GM21717 (cell line): Measurements from ENCODE around the gene AHDC1.

Experiments used
- ATAC-seq: cut with Tn5 transposase; IDR thresholded peaks from one replicate; pipeline ENCODE4 v1.9.1; 2021; ENCODE audit warnings: mild to moderate bottlenecking, moderate library complexity; ENCODE audit not compliant: unreplicated experiment

The AHDC1 gene

DNA sequence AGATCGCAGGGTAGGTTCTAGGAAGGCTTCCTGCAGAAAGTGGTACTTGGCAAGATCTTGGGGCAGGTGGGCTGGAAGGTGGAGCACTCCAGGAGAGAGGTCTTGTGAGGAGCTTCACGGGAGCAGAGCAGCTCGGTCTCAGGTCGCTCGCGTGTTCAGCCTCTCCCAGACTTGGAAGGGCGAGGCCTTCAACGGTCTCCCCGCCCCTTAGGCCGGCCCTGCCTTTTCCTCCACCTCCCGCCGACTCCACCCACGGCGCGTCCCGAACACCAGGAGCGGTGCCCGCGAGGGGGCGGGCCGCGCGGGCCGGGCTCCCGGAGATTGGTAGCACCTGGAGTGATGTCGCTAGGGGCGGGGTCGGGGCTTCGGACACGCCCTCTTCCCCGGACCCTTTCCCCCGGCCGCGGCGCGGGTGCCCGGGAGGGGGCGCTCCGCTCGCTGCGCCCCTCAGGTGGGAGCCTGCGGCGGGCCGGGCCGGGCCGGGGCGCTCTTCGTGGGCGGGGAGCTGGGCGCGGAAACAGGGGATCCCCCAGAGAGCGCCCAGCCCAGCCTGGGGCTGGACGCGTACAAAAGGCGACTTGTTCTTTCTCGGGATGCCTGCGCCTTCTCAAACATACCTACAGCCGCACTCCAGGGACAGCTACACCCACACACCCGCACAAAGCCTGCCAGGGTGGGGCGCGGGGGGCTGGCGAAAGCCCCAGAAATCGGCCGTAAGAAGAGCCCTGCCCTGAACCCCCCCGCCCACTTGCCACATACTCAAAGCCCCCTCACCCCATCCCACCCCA lies 35.5 kb downstream of the AHDC1 start:
- ATAC-seq: peak; percentile 83

DNA sequence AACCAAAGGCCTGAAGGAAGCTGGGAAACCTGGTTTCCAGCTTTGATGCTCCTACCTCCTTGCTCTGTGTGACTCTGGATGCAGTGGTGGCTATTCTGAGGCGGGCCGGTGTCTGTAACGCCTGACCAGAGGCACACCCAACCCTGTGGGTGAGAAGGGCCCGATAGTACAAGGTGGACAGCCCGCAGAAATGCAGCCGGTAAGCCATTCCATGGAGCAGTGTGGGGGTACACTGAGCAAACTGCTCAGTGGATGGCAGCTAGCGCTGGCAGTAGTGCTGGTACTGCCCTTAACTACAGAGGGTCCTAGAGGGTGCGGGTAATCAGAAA lies 36.0 kb downstream of the AHDC1 start:
- ATAC-seq: no peak

DNA sequence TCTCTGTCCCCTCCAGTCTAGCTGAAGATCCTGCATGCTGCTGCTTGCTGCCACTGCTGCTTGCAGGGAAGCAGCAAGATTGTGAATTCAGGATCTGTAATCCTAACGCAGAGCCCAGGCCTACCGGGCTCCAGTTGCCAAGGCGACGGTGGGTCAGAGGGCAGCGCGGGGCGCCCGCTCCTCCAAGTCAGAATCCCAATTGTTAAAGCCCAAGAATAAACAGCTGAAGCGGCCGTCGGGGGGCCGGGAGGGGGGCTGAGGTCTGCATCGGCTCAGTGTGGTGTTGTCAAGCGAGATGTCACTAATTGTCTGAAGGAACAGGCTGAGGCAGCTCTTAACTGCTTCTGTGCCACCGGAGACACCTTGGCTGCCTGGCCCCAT lies 36.8 kb downstream of the AHDC1 start:
- no peak for ATAC-seq

DNA sequence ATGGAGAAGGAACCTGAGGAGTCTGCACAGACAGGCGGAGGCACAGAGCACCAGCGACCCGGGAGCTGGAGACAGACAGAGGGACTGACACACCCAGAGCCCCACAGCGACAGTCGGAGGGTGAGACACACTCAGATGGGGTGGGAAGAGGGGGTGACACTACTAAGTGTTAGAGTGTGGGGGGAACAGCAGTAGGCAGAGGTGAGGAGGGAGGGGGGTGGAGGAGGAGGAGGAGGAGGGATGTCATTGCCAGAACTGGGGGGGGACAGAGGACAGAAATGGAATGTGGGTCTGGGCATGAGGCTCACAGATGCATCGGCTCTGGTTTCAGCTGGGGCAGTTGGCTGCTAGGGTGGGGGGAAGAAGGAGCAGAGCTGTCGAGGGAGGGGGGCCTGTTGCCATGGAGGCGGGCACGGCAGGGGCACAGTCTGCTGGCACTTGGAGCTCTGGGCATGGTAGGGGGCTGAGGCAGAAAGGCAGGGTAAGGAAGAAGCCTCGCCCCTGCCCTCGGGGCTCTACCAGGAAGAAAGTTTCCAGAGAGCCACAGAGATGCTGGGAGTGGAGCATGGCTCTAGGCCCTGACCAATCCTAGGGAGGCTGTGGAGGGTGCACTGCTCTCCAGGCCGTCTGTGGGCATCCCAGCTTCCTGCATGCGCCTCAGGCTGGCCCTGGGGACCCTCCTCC lies 37.3 kb downstream of the AHDC1 start:
- ATAC-seq: no peak

DNA sequence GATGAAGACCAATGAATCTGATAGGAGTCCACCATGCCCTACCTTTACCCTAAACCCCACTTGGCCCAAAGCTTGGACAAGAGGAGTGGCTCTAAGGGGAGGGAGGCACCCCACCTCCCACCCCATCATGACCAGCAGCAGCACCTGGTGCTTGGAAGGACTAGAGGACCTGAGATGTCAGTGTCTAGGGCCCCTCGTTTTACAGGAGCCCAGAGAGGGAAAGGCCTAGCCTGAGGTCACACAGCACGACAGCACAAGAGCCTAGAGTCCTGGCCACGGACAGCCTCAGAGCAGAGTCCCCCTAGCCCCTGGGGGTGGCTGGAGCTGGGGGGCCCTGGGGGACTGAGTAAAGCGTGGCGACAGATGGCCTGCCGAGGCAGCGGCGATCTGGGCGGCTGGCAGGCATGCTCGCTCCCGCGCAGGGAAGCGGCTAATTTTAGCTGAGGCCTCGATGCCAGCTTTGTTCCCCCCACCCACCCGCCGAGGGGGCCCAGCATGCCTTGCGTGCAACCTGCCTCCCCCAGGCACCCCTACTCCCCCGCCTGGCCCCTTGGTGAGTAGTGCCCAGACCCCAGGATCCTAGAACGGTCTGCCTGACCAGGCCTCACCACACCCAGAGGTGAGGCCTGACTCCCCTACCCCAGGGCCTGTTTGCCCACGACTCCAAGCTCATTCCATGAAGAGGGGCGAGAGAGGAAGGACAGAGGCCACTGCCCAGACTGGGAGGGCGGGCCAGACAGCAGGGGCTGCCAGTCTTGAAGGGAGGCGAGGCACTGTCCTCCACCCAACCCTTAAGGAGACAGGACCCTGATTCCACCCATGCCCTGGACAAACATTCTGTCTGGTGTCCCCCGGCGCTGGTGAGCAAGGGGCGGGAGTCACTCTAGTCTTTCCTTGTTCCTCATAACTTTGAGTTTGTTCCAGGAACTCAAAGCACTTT lies 39.0 kb downstream of the AHDC1 start:
- ATAC-seq: no peak

DNA sequence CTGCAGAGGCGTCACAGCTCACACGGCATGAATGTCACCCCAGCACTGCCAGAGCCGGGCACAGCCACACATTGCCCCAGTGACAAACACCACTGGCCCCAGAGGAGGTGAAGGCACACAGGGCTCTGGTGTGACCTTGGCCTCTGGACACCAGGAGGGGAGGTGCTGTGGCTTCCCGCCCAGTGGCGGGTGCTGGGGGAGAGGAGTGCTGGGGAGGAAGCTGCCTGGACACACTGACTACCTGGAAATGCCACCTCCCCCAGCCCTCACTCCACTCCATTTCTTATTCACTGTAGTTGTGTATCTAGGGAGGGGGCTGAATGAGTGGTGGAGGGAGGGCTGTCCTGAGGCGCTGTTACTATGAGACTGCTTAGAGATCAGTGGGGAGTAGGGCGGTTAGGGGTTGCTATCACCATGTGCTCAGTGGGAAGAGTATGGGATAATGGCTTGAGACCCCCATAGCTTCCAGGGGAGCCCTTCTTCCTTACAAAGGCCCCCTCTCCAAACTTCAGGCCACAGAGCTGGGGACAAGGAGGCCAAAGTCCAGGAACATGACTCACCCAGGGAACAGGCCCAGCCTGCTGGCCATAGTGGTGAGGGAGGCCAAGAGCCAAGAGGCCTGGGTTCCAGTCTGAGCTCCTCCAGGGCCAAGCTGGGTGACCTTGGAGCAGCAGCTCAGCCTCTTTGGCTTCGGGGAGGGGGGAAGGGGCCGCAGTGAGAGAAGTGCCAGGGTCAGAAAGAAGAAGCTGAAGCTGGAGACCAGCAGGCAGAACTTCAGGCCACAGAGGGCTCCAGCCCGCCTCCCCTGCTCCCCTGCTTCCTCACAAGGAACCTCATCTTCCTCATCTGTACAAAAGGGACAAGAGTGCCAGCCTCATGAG lies 40.1 kb downstream of the AHDC1 start:
- no peak for ATAC-seq

DNA sequence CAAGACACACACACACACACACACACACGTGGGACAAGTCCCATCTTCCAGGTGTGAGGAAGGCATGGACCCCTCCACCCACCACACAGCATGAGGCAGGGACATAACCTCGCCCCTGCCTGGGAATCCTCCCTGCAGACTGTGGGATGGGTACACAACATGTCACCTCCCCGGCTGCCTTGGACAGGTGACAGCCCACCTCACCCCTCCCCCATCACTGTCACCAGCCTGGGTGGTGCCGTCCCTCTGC lies 40.7 kb downstream of the AHDC1 start:
- ATAC-seq: no peak

DNA sequence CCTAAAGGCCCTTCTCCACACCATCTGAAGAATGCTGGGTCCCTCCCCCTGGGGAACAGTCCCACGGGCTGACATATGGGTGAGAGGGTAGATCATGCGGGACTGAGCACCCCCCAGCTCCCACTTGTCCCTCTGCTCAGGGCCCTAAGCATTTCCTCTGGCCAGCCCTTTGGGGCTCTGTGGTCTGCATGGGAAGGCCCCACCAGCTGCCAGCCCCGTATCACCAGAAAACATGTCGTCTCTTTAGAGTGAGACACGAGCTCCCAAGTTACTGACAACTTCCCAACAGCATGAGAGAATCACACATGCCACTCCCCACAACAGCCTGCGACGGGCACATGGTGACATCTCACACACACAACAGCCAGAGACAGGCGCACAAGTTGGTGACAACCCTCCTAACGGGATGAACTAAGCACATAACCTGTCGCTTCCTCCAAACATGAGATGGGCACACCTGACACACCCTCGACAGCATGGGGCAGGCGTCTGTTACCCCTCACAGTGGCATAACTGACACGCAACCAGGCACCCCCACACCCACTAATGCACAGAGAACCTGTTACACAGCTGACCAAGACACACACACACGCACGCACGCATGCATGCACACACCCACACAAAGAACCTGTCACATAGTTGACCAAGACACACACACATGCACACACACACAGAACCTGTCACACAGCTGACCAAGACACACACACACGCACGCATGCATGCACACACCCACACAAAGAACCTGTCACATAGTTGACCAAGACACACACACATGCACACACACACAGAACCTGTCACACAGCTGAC lies 41.2 kb downstream of the AHDC1 start:
- ATAC-seq: no peak

DNA sequence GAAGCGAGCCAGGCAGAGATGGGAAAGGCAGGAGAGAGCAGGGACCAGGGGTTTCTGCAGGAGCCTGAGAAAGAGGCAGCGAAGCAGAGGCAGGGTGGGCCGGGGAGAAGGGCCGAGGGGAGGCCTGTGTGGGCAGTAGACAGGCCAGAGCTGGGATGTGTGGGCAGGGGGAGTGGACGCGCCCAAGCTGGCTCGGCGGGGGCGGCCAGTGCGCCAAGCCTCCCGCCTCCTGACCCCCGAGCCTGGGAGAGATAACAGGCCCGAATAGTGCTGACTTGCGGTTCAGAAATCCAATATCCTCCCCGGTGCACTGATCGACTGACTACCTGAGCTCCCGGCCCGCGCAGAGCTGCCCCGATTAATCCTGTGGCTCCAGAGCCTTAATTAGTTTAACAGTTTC lies 41.9 kb downstream of the AHDC1 start:
- no peak for ATAC-seq

DNA sequence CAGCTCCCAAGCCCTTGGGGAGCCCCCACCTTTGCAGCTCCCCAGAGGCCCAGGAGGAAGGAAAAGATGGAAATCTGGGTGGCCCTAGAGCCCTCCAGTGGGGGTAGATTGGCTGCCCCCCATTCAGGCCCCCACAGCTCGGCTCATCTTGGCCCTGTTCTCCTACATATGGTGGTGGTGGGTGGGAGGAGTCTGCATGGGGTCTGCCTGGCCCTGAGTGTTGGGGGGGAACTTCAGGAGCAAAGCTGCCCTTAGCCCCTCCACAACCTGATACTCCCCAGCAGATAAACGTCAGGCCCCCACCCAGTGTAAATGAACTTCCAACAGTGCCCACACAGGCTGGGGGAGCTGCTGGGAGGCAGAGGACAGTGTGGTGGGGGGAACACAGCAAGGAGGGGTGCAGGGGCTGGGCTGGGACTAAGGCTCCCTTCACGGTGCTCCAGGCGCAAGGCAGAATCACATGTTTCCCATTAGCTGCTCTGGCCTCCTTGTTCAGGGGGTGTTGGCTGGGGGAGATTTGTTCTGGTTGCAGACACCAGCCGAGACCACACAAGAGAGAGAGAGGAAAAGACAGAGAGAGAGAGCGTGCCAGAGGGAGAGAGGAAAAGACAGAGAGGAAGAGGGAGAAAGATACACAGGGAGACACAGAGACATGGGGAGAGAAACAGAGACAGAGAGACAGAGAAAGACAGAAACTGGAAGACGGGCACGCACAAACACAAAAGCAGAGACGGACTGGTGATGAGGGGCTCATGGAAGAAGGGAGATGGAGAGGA lies 42.6 kb downstream of the AHDC1 start:
- no peak for ATAC-seq

DNA sequence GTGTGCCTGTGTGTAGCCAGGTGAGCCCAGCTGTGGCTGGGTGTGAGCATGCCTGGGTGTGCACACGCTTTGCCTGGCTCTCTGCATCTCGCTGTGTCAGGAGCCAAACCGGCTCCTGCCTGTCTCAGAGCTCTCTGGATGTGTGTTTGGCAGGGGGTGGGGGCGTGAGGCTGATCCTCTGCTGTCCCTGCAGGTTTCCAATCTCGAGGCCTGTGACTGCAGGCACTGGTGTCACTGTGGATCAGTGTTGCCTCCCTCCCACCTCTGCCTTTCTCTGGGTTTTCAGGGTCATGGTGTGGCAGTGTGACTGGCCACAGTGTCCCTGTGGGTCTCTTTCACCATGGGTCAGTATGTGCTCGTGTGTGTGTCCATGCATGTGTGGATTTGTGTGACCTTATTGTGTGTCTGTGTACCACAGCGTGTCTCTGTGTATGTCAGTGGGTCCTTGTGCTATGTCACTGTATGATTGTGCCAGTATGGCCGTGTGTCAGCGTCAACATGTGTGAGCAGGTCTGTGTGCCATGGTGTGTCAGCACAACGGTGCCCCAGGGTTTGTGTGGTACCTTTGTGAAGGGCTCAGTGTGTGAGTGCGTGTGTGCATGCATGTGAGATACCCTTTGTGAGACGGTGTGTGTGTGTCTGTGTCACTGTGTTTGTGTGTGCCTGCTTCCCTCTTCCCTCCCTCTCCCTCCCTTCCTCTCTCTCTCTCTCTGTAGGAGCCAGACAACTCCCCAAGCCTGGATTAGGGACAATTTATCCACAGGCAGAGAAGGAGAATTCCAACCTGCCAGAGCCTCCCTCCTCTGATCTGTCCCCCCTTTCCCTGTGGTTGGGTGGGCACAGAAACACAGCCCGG lies 43.4 kb downstream of the AHDC1 start:
- ATAC-seq: no peak

DNA sequence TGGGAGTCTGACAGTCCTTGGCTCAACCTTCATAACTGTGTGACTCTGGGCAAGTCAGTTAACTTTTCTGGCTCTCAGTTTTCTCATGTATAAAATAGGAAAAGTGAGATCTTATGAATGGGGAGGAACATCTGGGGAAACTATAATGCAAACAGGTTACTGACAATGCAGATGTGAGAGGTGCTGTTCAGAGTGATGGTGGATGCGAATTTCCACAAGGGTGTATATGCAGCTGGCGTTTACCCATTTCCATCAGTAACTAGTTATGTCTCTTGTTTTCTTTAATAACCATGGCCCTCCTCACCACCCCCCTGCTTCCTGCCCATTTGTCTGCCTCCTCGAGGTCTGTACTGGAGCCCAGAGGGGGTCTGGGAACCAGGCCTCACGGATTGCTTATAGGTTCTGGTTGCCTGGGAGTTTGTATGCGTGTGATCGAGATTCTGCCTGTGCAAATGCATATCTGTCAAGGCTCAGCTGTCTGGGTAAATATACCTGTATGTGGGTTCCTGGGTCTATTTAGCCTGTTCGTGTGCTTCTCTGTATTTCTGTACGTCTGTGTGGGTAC lies 44.4 kb downstream of the AHDC1 start:
- no peak for ATAC-seq

DNA sequence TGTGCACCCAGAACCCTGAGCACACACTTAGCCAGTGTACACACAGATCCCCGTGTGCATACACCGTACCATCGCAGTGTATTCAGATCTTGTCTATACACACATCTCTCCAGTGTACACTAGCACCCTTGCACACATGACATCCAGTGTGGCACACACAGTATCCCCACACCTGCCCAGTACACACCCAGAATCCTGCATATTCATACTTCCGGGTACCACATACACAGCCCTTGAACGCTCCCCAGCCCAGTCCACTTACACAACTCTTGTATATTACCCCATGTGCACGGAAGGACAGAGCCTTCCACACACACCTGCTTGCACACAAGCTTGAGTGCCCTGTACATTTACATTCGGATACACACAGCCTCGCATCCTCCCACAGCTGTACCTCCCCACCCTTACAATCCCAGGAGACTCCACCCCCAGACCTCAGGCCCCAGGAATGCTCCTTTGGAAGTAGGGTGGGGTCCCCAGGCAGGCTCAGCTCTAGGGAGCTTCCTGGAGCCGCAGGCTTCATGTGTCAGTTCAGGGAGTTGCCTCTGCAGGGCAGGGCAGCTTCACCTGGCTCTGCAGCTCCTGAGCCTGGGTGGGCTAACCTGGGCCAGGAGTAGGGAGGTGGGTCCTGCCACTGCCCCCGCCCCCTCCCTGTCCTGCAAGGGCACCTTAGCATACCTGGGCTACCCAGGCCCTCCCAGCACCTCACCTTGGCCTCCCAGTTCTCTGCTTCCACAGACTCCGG lies 46.2 kb downstream of the AHDC1 start:
- no peak for ATAC-seq

DNA sequence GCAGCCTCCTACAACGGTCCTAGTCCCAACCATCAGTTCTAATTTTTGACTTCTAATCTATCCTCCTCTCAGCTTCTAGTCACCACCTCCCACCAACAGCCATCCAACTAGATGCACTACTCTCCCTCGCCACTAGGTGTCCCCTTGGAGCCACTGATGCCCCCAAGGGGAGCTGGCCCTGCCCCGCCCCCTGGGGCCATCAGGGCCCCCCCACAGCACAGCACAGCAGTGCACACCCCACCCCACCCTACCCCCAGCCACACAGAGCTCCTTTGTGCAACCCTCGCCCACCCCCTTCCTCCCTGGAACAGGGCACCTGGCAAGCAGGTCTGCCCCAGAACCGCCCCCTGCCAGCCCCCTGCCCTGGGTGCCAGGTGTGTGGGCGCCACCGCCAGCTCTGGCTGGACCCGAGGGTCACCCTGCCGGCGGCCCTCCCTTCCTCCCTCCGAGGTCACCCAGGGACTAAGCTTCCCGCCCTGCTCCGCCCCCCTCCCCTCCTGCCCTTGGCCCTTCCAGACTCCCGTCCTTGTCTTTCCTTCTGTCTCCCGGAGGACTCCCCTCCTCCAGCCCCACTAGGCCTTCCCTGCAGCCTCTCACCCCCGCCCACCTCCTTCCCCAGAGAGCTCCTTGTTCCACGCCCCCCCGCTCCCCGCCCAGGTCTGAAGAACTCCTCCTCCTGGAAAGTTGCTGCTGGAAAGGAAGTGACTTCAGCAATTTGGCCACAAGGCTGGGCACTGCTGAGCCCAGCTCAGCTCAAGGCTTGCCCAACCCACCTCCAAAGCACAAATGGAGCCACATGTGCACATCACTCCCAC lies 47.0 kb downstream of the AHDC1 start:
- ATAC-seq: no peak

DNA sequence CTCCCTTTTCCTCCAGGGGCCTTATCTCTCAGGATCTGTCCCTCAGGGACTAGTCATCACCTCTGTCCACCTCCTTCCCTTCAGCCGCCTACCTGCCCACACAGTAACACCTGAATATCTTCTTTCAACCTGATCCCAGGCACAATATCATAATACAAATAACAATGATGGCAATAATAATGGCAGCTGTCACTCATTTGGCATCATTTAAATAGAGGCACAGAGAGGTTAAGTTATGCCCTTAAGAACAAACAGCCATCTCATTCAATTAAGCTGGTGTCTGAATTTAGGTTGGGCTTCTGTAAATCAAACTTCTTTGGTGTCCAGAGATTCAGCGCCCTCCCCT lies 47.5 kb downstream of the AHDC1 start:
- no peak for ATAC-seq

DNA sequence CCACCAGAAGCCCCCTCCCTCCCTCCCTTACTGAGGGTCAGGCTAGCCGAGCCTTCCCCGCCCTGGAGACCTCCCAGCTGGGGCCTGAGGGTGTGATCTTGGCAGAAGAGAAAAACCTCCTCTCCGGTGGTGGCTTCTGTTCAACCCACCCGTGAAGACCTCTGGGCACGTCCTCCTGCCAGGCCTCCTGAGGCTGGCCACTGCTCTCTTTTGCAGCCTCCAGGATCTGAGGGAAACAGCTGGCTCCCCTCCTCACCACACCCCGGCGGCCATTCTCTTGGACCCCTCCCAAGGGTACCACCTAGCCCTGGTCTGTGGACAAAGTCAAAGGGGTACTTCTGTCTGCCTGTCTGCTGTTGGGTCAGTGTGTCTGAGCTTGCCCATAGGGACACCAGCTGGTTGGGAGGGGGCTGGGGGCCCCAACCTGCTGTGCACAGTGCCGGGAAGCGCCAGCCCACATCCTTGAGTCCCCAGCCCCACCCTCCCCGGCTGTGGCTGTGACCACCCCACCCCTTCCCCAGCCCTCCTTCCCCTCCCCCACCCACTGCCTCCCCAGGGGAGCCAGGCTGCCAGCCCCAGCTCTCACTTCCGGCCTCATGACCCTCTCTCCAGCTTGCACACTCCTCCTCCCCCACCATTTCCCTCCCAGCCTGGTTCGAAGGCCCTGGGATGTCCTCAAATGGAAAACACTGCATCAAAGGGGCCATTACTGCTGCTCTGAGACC lies 48.1 kb downstream of the AHDC1 start:
- no peak for ATAC-seq
